Measurements from ENCODE around the gene SF3B1. TPM values are rescaled to one million over a fixed set of nuclear protein-coding genes. Genes with fewer than 3 reads are reported as not detected.

Gene SF3B1
- total RNA-seq, 4 donors from 2014 or later = 137 to 297 (median 158) TPM

DNA sequence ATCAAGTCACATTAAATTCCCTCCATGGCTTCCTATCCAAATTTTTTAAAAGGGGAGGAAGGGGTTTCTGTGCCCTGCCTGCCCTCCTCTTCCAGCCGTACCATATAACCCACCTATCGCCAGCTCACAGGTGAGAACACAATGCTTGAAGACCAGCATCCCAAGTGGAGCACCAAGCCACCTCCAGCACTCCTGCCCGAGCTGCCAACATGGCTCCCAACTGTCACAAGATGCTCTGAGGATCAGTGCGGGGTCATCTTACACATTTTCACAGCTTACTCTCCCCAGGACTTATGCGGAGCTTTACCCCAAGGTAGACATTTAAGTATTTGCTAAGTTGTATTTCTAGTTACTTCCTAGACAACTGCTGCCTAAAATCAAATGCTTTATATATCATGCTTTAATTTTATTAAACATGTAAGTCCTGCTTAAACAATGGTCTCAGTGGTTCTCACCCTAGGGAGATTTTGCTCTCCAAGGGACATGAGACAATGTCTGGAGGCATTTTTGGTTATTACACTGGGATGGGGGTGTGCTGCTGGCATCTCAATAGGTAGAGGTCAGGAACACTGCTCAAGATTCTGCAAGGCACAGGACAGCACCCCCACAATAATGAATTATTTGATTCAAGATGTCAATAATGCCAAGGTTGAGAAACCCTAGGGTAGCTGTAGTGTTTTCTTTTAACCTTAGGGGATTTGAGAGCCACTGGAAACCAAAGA is 45.8 kb downstream of the SF3B1 start:
- intact Hi-C loops (cut with DNase I; ENCODE audit: low total_unique reads) (no loop called here), in situ Hi-C loops (cut with MboI; ENCODE audit: low sequenced_read_pairs in 4 of 4) (loop anchor here in 3 of 4 donors (10.0 kb wide), 4 partner anchors 204 to 384 kb away; no protein-coding TSS in a partner anchor)
- Histone ChIP-seq H3K36me3 (peaks cover 0 to 40% of the 10 kb centered on the region in 2 donors), H3K9me3 (no peaks in the 10 kb centered on the region), H3K4me1 (no peaks in the 10 kb centered on the region), H3K27ac (no peak overlapping the region), H3K27me3 (no peaks in the 10 kb centered on the region), H3K4me3 (no peak overlapping the region)
- TF ChIP-seq, protein P1, sequence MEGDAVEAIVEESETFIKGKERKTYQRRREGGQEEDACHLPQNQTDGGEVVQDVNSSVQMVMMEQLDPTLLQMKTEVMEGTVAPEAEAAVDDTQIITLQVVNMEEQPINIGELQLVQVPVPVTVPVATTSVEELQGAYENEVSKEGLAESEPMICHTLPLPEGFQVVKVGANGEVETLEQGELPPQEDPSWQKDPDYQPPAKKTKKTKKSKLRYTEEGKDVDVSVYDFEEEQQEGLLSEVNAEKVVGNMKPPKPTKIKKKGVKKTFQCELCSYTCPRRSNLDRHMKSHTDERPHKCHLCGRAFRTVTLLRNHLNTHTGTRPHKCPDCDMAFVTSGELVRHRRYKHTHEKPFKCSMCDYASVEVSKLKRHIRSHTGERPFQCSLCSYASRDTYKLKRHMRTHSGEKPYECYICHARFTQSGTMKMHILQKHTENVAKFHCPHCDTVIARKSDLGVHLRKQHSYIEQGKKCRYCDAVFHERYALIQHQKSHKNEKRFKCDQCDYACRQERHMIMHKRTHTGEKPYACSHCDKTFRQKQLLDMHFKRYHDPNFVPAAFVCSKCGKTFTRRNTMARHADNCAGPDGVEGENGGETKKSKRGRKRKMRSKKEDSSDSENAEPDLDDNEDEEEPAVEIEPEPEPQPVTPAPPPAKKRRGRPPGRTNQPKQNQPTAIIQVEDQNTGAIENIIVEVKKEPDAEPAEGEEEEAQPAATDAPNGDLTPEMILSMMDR (IDR thresholded peaks at IDR 0.05 in 4 of 5, conservative IDR thresholded peaks at IDR 0.05 in 1 of 5) = no peak
- TF ChIP-seq POLR2A (IDR thresholded peaks at IDR 0.05) = no peak
- DNase-seq (no peak), ATAC-seq (no peak)

DNA sequence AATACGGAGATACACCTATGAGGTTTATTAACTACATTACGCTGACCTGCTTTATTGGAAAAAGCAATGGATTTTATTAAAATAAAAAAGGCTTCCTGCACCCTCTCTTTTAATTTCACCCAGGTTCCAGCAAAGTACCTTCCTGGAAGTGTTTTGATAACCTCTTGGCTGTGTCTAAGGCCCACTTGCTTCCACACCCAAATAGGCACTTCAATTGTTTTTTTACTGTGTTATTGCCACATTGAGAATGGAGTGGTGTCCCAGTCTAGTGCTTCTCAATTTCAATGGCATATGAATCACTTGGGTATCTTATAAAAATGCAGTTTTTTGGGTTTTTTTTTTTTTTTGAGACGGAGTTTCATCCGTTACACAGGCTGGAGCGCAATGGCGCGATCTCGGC is 47.6 kb downstream of the SF3B1 start:
- ATAC-seq (no peak), DNase-seq (no peak)
- no peaks in the 10 kb centered on the region for H3K4me1 ChIP-seq
- no peak overlapping the region for H3K4me3 ChIP-seq
- in situ Hi-C loops (cut with MboI; ENCODE audit: low sequenced_read_pairs in 4 of 4) (loop anchor here in 3 of 4 donors (10.0 kb wide), 4 partner anchors 202 to 382 kb away; no protein-coding TSS in a partner anchor), intact Hi-C loops (cut with DNase I; ENCODE audit: low total_unique reads) (no loop called here)
- no peaks in the 10 kb centered on the region for H3K27me3 ChIP-seq
- peaks cover 0 to 23% of the 10 kb centered on the region in 2 donors for H3K36me3 ChIP-seq
- H3K9me3 ChIP-seq = no peaks in the 10 kb centered on the region
- TF ChIP-seq, protein P1 (IDR thresholded peaks at IDR 0.05 in 4 of 5, conservative IDR thresholded peaks at IDR 0.05 in 1 of 5) = no peak
- TF ChIP-seq POLR2A (IDR thresholded peaks at IDR 0.05) = no peak
- no peak overlapping the region for H3K27ac ChIP-seq

DNA sequence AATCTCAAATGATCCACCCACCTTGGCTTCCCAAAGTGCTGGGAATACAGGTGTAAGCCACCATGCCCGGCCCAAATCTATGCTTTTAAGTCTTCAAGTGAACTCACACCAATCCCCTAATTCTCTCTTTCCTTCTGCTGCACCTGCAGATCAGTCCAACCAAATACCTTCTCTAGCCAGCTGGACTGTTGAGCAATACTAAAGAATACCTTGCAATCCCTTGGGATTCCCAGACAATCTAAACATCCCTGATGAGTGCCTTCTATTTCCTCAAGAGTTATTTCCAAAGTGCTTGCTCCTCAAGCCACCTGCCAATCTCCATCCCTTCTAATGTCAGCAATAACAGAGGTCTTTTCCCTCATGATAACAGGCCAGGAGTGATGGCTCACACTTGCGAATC is 48.6 kb downstream of the SF3B1 start:
- intact Hi-C loops (cut with DNase I; ENCODE audit: low total_unique reads) = no loop called here

DNA sequence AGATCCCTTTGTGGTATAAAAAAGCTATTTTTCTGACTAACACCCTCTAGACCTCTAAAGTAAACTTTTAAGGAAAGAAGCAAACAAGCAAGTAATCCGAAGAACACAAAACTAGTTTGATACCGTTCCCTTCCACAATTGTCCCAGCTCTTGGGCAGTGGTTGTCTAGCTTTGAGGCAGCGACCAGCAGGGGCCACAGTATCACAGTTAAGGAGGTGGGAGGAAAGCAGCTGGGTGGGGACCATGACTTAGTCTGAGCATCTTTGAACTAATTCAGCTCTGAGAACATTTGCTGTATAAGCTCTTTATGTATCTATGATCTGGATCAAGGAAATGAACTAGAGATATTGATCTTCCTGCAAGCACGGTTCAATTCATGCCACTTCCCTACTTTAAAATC is 51.0 kb downstream of the SF3B1 start:
- no peak overlapping the region for H3K4me3 ChIP-seq
- no peaks in the 10 kb centered on the region for H3K4me1 ChIP-seq
- no peaks in the 10 kb centered on the region for H3K9me3 ChIP-seq
- no peak overlapping the region for H3K27ac ChIP-seq
- DNase-seq = no peak
- no peaks in the 10 kb centered on the region for H3K27me3 ChIP-seq
- TF ChIP-seq POLR2A (IDR thresholded peaks at IDR 0.05) = no peak
- TF ChIP-seq, protein P1 (IDR thresholded peaks at IDR 0.05 in 4 of 5, conservative IDR thresholded peaks at IDR 0.05 in 1 of 5) = no peak
- intact Hi-C loops (cut with DNase I; ENCODE audit: low total_unique reads) = no loop called here
- ATAC-seq = no peak
- in situ Hi-C loops (cut with MboI; ENCODE audit: low sequenced_read_pairs in 4 of 4) = loop anchor here in 3 of 4 donors (5.0 to 10.0 kb wide), 6 partner anchors 192 to 379 kb away; no protein-coding TSS in a partner anchor
- H3K36me3 ChIP-seq = no peaks in the 10 kb centered on the region

More for the DNA sequence above, 48.6 kb downstream of the SF3B1 start:
- DNase-seq (no peak), ATAC-seq (no peak)
- no peak overlapping the region for H3K4me3 ChIP-seq
- no peak for TF ChIP-seq POLR2A (IDR thresholded peaks at IDR 0.05)
- TF ChIP-seq, protein P1 (IDR thresholded peaks at IDR 0.05 in 4 of 5, conservative IDR thresholded peaks at IDR 0.05 in 1 of 5) = no peak
- H3K9me3 ChIP-seq = no peaks in the 10 kb centered on the region
- in situ Hi-C loops (cut with MboI; ENCODE audit: low sequenced_read_pairs in 4 of 4) = loop anchor here in 3 of 4 donors (10.0 kb wide), 4 partner anchors 201 to 381 kb away; no protein-coding TSS in a partner anchor
- H3K27me3 ChIP-seq = no peaks in the 10 kb centered on the region
- no peak overlapping the region for H3K27ac ChIP-seq
- H3K4me1 ChIP-seq = no peaks in the 10 kb centered on the region
- peaks cover 0 to 14% of the 10 kb centered on the region in 2 donors for H3K36me3 ChIP-seq

Measured in gastrocnemius medialis (tissue), 4 donors.